ENCODE results near the gene TMEM44. TPM values are rescaled to one million over a fixed set of nuclear protein-coding genes. Genes with fewer than 3 reads are reported as not detected.

Gene TMEM44
- total RNA-seq, 1 donor from 2014 or later, result 12.4 TPM

GRCh38 chr3:194642769-194643168, 9.6 kb upstream of the TMEM44 start:
- no peak for DNase-seq (ENCODE audit: low spot score)

GRCh38 chr3:194640829-194641228, 7.6 kb upstream of the TMEM44 start:
- DNase-seq (ENCODE audit: low spot score), result no peak

- DNase-seq (ENCODE audit: low spot score), result peak; percentile 59
These were observed 5.9 kb upstream of the TMEM44 start for GRCh38 chr3:194638991-194639605.

- DNase-seq (ENCODE audit: low spot score), result peak; percentile 60
These were observed 4.6 kb upstream of the TMEM44 start for GRCh38 chr3:194637541-194638400.

- DNase-seq (ENCODE audit: low spot score), result peak; percentile 28
These were observed 3.8 kb upstream of the TMEM44 start for GRCh38 chr3:194637066-194637465.

GRCh38 chr3:194632809-194633348, 340 bp downstream of the TMEM44 start:
- DNase-seq (ENCODE audit: low spot score), result peak; percentile 89

- DNase-seq (ENCODE audit: low spot score), result peak; percentile 20
These were observed 902 bp downstream of the TMEM44 start for GRCh38 chr3:194632226-194632808.

- DNase-seq (ENCODE audit: low spot score), result peak; percentile 65
These were observed 1.5 kb downstream of the TMEM44 start for GRCh38 chr3:194631696-194632095.

GRCh38 chr3:194630681-194631080, 2.5 kb downstream of the TMEM44 start:
- DNase-seq (ENCODE audit: low spot score), result peak; percentile 55

GRCh38 chr3:194624956-194625355, 8.3 kb downstream of the TMEM44 start:
- no peak for DNase-seq (ENCODE audit: low spot score)

GRCh38 chr3:194623449-194624290, 9.5 kb downstream of the TMEM44 start:
- no peak for DNase-seq (ENCODE audit: low spot score)

GRCh38 chr3:194622621-194623340, 10.4 kb downstream of the TMEM44 start:
- DNase-seq (ENCODE audit: low spot score), result no peak

GRCh38 chr3:194621947-194622346, 11.3 kb downstream of the TMEM44 start:
- DNase-seq (ENCODE audit: low spot score), result no peak

GRCh38 chr3:194620196-194620595, 13.0 kb downstream of the TMEM44 start:
- DNase-seq (ENCODE audit: low spot score), result no peak

GRCh38 chr3:194619741-194620140, 13.5 kb downstream of the TMEM44 start:
- no peak for DNase-seq (ENCODE audit: low spot score)

GRCh38 chr3:194618858-194619608, 14.2 kb downstream of the TMEM44 start:
- DNase-seq (ENCODE audit: low spot score), result no peak

GRCh38 chr3:194617827-194618226, 15.4 kb downstream of the TMEM44 start:
- no peak for DNase-seq (ENCODE audit: low spot score)

- DNase-seq (ENCODE audit: low spot score), result no peak
These were observed 16.0 kb downstream of the TMEM44 start for GRCh38 chr3:194617143-194617671.

- no peak for DNase-seq (ENCODE audit: low spot score)
These were observed 18.0 kb downstream of the TMEM44 start for GRCh38 chr3:194615226-194615625.
